Measurements from ENCODE around the gene IL1R1. TPM values are rescaled to one million over a fixed set of nuclear protein-coding genes. Genes with fewer than 3 reads are reported as not detected.

Gene IL1R1
- total RNA-seq, 4 donors from 2014 or later: 20.0 to 157 (median 38.9) TPM

DNA sequence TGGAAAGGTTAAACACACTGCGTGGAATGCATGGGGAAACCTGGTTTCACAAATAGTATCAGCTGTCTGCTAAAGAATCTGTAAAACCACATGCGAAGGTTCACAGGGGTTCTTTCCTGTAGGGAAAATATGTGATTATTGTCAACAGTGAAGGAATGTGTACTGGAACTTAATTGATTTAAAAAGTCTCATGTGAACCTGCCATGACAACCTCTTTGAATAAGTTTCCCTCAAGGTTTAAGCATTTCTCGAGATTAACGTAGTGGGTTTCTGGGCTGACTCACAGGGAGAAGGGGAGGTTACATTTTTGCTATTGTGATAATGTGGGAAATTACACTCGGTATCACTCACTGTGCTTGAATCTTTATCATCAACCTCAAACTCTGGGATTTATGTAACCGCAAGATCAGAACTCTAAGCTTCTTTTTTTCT lies 28.2 kb upstream of the IL1R1 start:
- TF ChIP-seq POLR2A (IDR thresholded peaks at IDR 0.05) (no peak), CTCF (IDR thresholded peaks at IDR 0.05) (no peak)
- H3K27me3 ChIP-seq: no peaks in the 10 kb centered on the region
- H3K4me3 ChIP-seq: no peak overlapping the region
- no peaks in the 10 kb centered on the region for H3K4me1 ChIP-seq
- no peaks in the 10 kb centered on the region for H3K36me3 ChIP-seq
- no peak for DNase-seq
- no peaks in the 10 kb centered on the region for H3K9me3 ChIP-seq
- H3K27ac ChIP-seq: no peak overlapping the region

GRCh38 chr2:102114851-102115497 lies 27.6 kb upstream of the IL1R1 start:
- no peaks in the 10 kb centered on the region for H3K36me3 ChIP-seq
- H3K27me3 ChIP-seq: no peaks in the 10 kb centered on the region
- no peaks in the 10 kb centered on the region for H3K4me1 ChIP-seq
- no peak for DNase-seq
- H3K4me3 ChIP-seq: no peak overlapping the region
- H3K27ac ChIP-seq: peak overlapping the region in 1 of 4 donors; percentile 19
- no peak for TF ChIP-seq POLR2A (IDR thresholded peaks at IDR 0.05)
- no peak for TF ChIP-seq CTCF (IDR thresholded peaks at IDR 0.05)
- no peaks in the 10 kb centered on the region for H3K9me3 ChIP-seq

- Histone ChIP-seq H3K4me1 (no peaks in the 10 kb centered on the region), H3K36me3 (no peaks in the 10 kb centered on the region), H3K4me3 (no peak overlapping the region), H3K27me3 (no peaks in the 10 kb centered on the region), H3K27ac (peak overlapping the region in 2 of 4 donors; percentile 2 to 51), H3K9me3 (no peaks in the 10 kb centered on the region)
- TF ChIP-seq CTCF (IDR thresholded peaks at IDR 0.05): no peak
- TF ChIP-seq POLR2A (IDR thresholded peaks at IDR 0.05): no peak
- no peak for DNase-seq
Observed at GRCh38 chr2:102116630-102117471, 25.7 kb upstream of the IL1R1 start.

GRCh38 chr2:102117472-102117858 lies 25.1 kb upstream of the IL1R1 start:
- DNase-seq: no peak
- Histone ChIP-seq H3K36me3 (no peaks in the 10 kb centered on the region), H3K27me3 (no peaks in the 10 kb centered on the region), H3K27ac (peak overlapping the region in 2 of 4 donors; percentile 34 to 45), H3K4me3 (no peak overlapping the region), H3K4me1 (no peaks in the 10 kb centered on the region), H3K9me3 (no peaks in the 10 kb centered on the region)
- TF ChIP-seq POLR2A (IDR thresholded peaks at IDR 0.05) (no peak), CTCF (IDR thresholded peaks at IDR 0.05) (no peak)

DNA sequence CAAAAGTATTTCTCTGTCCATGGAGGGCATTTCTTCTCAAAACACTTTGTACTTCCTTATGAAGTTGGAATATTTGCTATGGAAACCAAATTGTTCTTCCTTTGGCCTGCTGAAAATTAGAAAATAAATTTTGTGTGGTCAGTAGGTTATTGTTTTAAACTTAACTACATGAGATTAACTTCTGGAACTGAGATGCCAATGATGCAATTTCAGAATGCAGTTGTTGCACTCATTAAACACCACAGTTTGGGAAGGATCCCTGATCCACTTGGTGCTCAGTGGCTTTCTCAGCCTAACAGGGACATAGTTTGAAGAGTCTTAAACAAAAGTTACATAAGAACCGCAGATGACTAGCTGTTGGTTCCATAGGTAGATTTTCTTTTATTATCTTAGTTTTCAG lies 23.3 kb upstream of the IL1R1 start:
- Histone ChIP-seq H3K9me3 (no peaks in the 10 kb centered on the region), H3K27ac (no peak overlapping the region), H3K4me1 (no peaks in the 10 kb centered on the region), H3K4me3 (no peak overlapping the region), H3K27me3 (no peaks in the 10 kb centered on the region), H3K36me3 (no peaks in the 10 kb centered on the region)
- DNase-seq: no peak
- TF ChIP-seq CTCF (IDR thresholded peaks at IDR 0.05) (no peak), POLR2A (IDR thresholded peaks at IDR 0.05) (no peak)
